Keratinocyte (primary cell): Measurements from ENCODE around the gene PLCD4. TPM values are rescaled to one million over a fixed set of nuclear protein-coding genes. Genes with fewer than 3 reads are reported as not detected.

ENCODE experiments used
- DNase-seq: peaks from one replicate; pipeline ENCODE4 v3.0.0-alpha.2; 2011; ENCODE audit warnings: low read depth, missing footprints, low spot score
- FAIRE-seq: peaks from 2 replicates; lab custom pipeline; 2011; peaks lifted over from hg19 to GRCh38; lab: Jason Lieb, UNC
- H2AFZ ChIP-seq: 2 replicates; pipeline ENCODE4 v1.6.0; 2012; ENCODE audit warnings: low read length, control low read depth, inconsistent platforms; ENCODE audit not compliant: control insufficient read depth
- H3K27ac ChIP-seq: 2 replicates; pipeline ENCODE4 v1.5.1; 2011; ENCODE audit warnings: low read length; ENCODE audit not compliant: control insufficient read depth, insufficient read depth
- H3K27me3 ChIP-seq: 3 replicates; pipeline ENCODE4 v1.6.0; 2011; ENCODE audit warnings: low read length; ENCODE audit not compliant: control insufficient read depth, insufficient read depth; ENCODE audit errors: extremely low read depth
- H3K36me3 ChIP-seq, 2 experiments: 2 replicates in 1 of 2; 3 replicates in 1 of 2; pipeline ENCODE4 v1.5.1; 2011; ENCODE audit warnings: low read length in 2 of 2, mild to moderate bottlenecking in 1 of 2; ENCODE audit not compliant: control insufficient read depth in 2 of 2, insufficient read depth in 2 of 2; ENCODE audit errors: extremely low read depth in 1 of 2
- H3K4me1 ChIP-seq: 3 replicates; pipeline ENCODE4 v1.5.1; 2011; ENCODE audit warnings: low read length; ENCODE audit not compliant: control insufficient read depth, insufficient read depth; ENCODE audit errors: extremely low read depth
- H3K4me2 ChIP-seq: 3 replicates; pipeline ENCODE4 v1.6.0; 2011; ENCODE audit warnings: low read depth, low read length; ENCODE audit not compliant: control insufficient read depth, insufficient read depth; ENCODE audit errors: extremely low read depth
- H3K4me3 ChIP-seq, 3 experiments: fragments of 200-600 bp in 1 of 3; sonication (generic) in 1 of 3; 2 replicates in 2 of 3; 3 replicates in 1 of 3; pipeline ENCODE4 v1.5.1; 2011 to 2016; ENCODE audit warnings: low read length in 3 of 3, mild to moderate bottlenecking in 3 of 3, control low read depth in 2 of 3, inconsistent platforms in 1 of 3, low read depth in 1 of 3, mixed read lengths in 1 of 3, mixed run types in 1 of 3, moderate library complexity in 1 of 3; ENCODE audit not compliant: control insufficient read depth in 2 of 3, insufficient read depth in 2 of 3; ENCODE audit errors: extremely low read depth in 1 of 3
- H3K79me2 ChIP-seq: 2 replicates; pipeline ENCODE4 v1.6.0; 2012; ENCODE audit warnings: low read length; ENCODE audit not compliant: control insufficient read depth, insufficient read depth
- H3K9ac ChIP-seq: 3 replicates; pipeline ENCODE4 v1.6.0; 2011; ENCODE audit warnings: low read length; ENCODE audit not compliant: control insufficient read depth, insufficient read depth; ENCODE audit errors: extremely low read depth
- H3K9me1 ChIP-seq: 3 replicates; pipeline ENCODE4 v1.6.0; 2011; ENCODE audit warnings: low read length; ENCODE audit not compliant: control insufficient read depth, insufficient read depth; ENCODE audit errors: extremely low read depth
- H3K9me3 ChIP-seq: 2 replicates; pipeline ENCODE4 v1.5.1; 2012; ENCODE audit warnings: low read depth, low read length; ENCODE audit not compliant: control insufficient read depth
- H4K20me1 ChIP-seq: 3 replicates; pipeline ENCODE4 v1.6.0; 2011; ENCODE audit warnings: low read length; ENCODE audit not compliant: control insufficient read depth, insufficient read depth; ENCODE audit errors: extremely low read depth
- CTCF ChIP-seq, 3 experiments: IDR thresholded peaks in 1 of 3; conservative IDR thresholded peaks in 1 of 3; optimal IDR thresholded peaks in 1 of 3; 2 replicates in 2 of 3; 3 replicates in 1 of 3; pipeline versions ENCODE3 to v1.5.1; 2011; ENCODE audit warnings: low read length in 3 of 3, mild to moderate bottlenecking in 3 of 3, moderate library complexity in 2 of 3, control low read depth in 1 of 3, inconsistent platforms in 1 of 3; ENCODE audit not compliant: insufficient read depth in 2 of 3; ENCODE audit errors: extremely low read depth in 1 of 3
- EZH2 ChIP-seq: IDR thresholded peaks from one replicate; pipeline ENCODE4 v1.6.1; 2012; ENCODE audit warnings: inconsistent platforms, mild to moderate bottlenecking, low read length, moderate library complexity
- dilution Hi-C: fragments of 300-500 bp; cut with MboI; formaldehyde crosslinking; loops from one replicate; pipeline ENCODE4 v1.7.0; 2020; ENCODE audit warnings: low sequenced_read_pairs; ENCODE audit not compliant: extremely low pct_ligation_motif_present
- polyA plus RNA-seq, 5 experiments: library from polyadenylated mRNA; depleted of rRNA in 3 of 5; stranded (reverse) in 3 of 5; stranded (forward) in 1 of 5; unstranded in 1 of 5; fragments of >200 nt; gene quantifications; 1 replicate in 1 of 5; 2 replicates in 3 of 5; 3 replicates in 1 of 5; pipeline versions ENCODE4 v1.2.1 to v1.2.3, GENCODE V29; 2011 to 2012; ENCODE audit warnings: missing spikeins in 2 of 5, low read depth in 1 of 5, low replicate concordance in 1 of 5

Gene PLCD4
- polyA plus RNA-seq, 1 donor (not counting 4 experiments of a cell fraction or from before 2014, with no cell fraction given): 15.3 TPM

GRCh38 chr2:218618102-218618860 is 10.6 kb downstream of the PLCD4 start:
- TF ChIP-seq CTCF (optimal IDR thresholded peaks at IDR 0.05 in 1 of 3, IDR thresholded peaks at IDR 0.05 in 1 of 3, conservative IDR thresholded peaks at IDR 0.05 in 1 of 3; ENCODE audit: extremely low read depth in 1 of 3, insufficient read depth in 2 of 3, low read length in 3 of 3) (peak in 1 of 3 experiments; percentile 61), EZH2 (no peak)
- Histone ChIP-seq H3K9ac (no peak overlapping the region), H2AFZ (no peak overlapping the region), H3K4me3 (no peak overlapping the region), H3K4me2 (no peak overlapping the region), H3K9me3 (no peaks in the 10 kb centered on the region), H3K27me3 (no peaks in the 10 kb centered on the region), H3K4me1 (peaks cover 6% of the 10 kb centered on the region), H4K20me1 (no peaks in the 10 kb centered on the region), H3K9me1 (no peaks in the 10 kb centered on the region), H3K36me3 (peaks cover 0 to 2% of the 10 kb centered on the region in 2 experiments), H3K27ac (no peak overlapping the region), H3K79me2 (no peaks in the 10 kb centered on the region)
- DNase-seq (no peak), FAIRE-seq (no peak)
- dilution Hi-C loops: no loop called here

DNA sequence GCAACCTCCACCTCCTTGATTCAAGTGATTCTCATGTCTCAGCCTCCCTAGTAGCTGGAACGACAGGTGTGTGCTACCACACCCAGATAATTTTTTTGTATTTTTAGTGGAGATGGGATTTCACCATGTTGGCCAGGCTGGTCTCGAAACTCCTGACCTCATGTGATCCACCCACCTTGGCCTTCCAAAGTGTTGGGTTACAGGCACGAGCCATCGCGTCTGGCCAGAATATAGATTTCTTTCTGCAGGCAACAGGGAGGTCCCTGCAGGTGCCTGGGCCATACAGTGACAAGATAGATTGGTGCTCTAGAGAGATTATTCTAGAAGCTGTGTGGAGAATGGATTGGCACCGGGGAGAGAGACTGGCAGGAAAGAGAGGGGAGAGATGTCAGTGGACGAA is 13.3 kb downstream of the PLCD4 start:
- DNase-seq: no peak
- dilution Hi-C loops: no loop called here
- TF ChIP-seq EZH2 (no peak), CTCF (optimal IDR thresholded peaks at IDR 0.05 in 1 of 3, IDR thresholded peaks at IDR 0.05 in 1 of 3, conservative IDR thresholded peaks at IDR 0.05 in 1 of 3; ENCODE audit: extremely low read depth in 1 of 3, insufficient read depth in 2 of 3, low read length in 3 of 3) (no peak)

More for the DNA sequence above, 13.3 kb downstream of the PLCD4 start:
- H3K27me3 ChIP-seq: no peaks in the 10 kb centered on the region
- no peak overlapping the region for H2AFZ ChIP-seq
- no peak overlapping the region for H3K4me3 ChIP-seq
- FAIRE-seq: no peak
- H3K9me3 ChIP-seq: no peaks in the 10 kb centered on the region
- no peak overlapping the region for H3K9ac ChIP-seq
- H3K4me2 ChIP-seq: no peak overlapping the region
- H4K20me1 ChIP-seq: no peaks in the 10 kb centered on the region
- H3K4me1 ChIP-seq: peaks cover 6% of the 10 kb centered on the region
- no peaks in the 10 kb centered on the region for H3K36me3 ChIP-seq
- no peak overlapping the region for H3K27ac ChIP-seq
- no peaks in the 10 kb centered on the region for H3K79me2 ChIP-seq
- H3K9me1 ChIP-seq: no peaks in the 10 kb centered on the region
